Neural cell (in vitro differentiated cells): Measurements from ENCODE around the gene CCL28. TPM values are rescaled to one million over a fixed set of nuclear protein-coding genes. Genes with fewer than 3 reads are reported as not detected.

ENCODE experiments used
- H2AFZ ChIP-seq: fragments of 200-600, 300-800 bp; sonication (generic), shearing (Covaris generic); 2 replicates; pipeline ENCODE4 v1.6.0; 2014; ENCODE audit warnings: low read depth, mild to moderate bottlenecking, antibody characterized with exemption, low read length, moderate library complexity
- H3F3A ChIP-seq: fragments of 200-600 bp; shearing (Covaris generic); 2 replicates; pipeline ENCODE4 v1.6.1; 2016; ENCODE audit warnings: mild to moderate bottlenecking, moderate library complexity, mixed read lengths, antibody characterized with exemption, low read length; ENCODE audit not compliant: insufficient read depth, poor library complexity, severe bottlenecking
- H3K27ac ChIP-seq: fragments of 200-600, 300-800 bp; sonication (generic), shearing (Covaris generic); 2 replicates; pipeline ENCODE4 v1.5.1; 2014; ENCODE audit warnings: mild to moderate bottlenecking, low read length, moderate library complexity
- H3K27me3 ChIP-seq: fragments of 300-800, 200-600 bp; sonication (generic), shearing (Covaris generic); 2 replicates; pipeline ENCODE4 v1.6.0; 2014; ENCODE audit warnings: mild to moderate bottlenecking, low read depth, low read length, moderate library complexity; ENCODE audit not compliant: insufficient read depth
- H3K36me3 ChIP-seq: fragments of 300-800, 200-600 bp; sonication (generic), shearing (Covaris generic); 2 replicates; pipeline ENCODE4 v1.5.1; 2014; ENCODE audit warnings: mild to moderate bottlenecking, antibody characterized with exemption, low read length, moderate library complexity; ENCODE audit not compliant: insufficient read depth
- H3K4me2 ChIP-seq: fragments of 300-800, 200-600 bp; sonication (generic), shearing (Covaris generic); 2 replicates; pipeline ENCODE4 v1.6.0; 2014; ENCODE audit warnings: mild to moderate bottlenecking, low read length
- H3K4me3 ChIP-seq: fragments of 300-800, 200-600 bp; sonication (generic), shearing (Covaris generic); 2 replicates; pipeline ENCODE4 v1.5.1; 2014; ENCODE audit warnings: mild to moderate bottlenecking, low read length, moderate library complexity
- H3K79me2 ChIP-seq: fragments of 200-600 bp; shearing (Covaris generic); replicated peaks from 2 replicates; pipeline ENCODE4 v1.6.0; 2014; ENCODE audit warnings: mild to moderate bottlenecking, low read length, moderate library complexity; ENCODE audit not compliant: insufficient read depth
- H3K9ac ChIP-seq: fragments of 300-800, 200-600 bp; sonication (generic), shearing (Covaris generic); 2 replicates; pipeline ENCODE4 v1.6.1; 2016; ENCODE audit warnings: mild to moderate bottlenecking, low read length, mixed read lengths
- H3K9me2 ChIP-seq: fragments of 200-600 bp; shearing (Covaris generic); 2 replicates; pipeline ENCODE4 v1.6.1; 2016; ENCODE audit warnings: mild to moderate bottlenecking, low read length, mixed read lengths; ENCODE audit not compliant: insufficient read depth
- H3K9me3 ChIP-seq: fragments of 200-600, 300-800 bp; sonication (generic), shearing (Covaris generic); 2 replicates; pipeline ENCODE4 v1.6.1; 2016; ENCODE audit warnings: mild to moderate bottlenecking, mixed run types, low read length, moderate library complexity, mixed read lengths
- H4K20me1 ChIP-seq: fragments of 200-600 bp; shearing (Covaris generic); 2 replicates; pipeline ENCODE4 v1.6.1; 2016; ENCODE audit warnings: mild to moderate bottlenecking, mixed run types; ENCODE audit not compliant: insufficient read depth
- CTCF ChIP-seq: fragments of 450-650 bp; IDR thresholded peaks from 2 replicates; pipeline ENCODE4 v1.5.1; 2014; ENCODE audit warnings: antibody characterized with exemption, mild to moderate bottlenecking, moderate library complexity; ENCODE audit not compliant: poor library complexity, severe bottlenecking
- EP300 ChIP-seq: fragments of 450-650 bp; conservative IDR thresholded peaks from 2 replicates; pipeline ENCODE4 v1.6.1; 2014; ENCODE audit warnings: antibody characterized with exemption, mild to moderate bottlenecking, moderate library complexity; ENCODE audit not compliant: poor library complexity, severe bottlenecking
- EZH2 ChIP-seq: fragments of 200-600, 300-800 bp; shearing (Covaris generic), sonication (generic); IDR thresholded peaks from 2 replicates; pipeline ENCODE4 v1.6.1; 2014; ENCODE audit warnings: antibody characterized with exemption, low read length, borderline replicate concordance, mild to moderate bottlenecking; ENCODE audit not compliant: insufficient read depth, poor library complexity, severe bottlenecking
- MXI1 ChIP-seq: fragments of 450-650 bp; conservative IDR thresholded peaks from 2 replicates; pipeline ENCODE4 v1.6.1; 2014; ENCODE audit warnings: antibody characterized with exemption, mild to moderate bottlenecking; ENCODE audit not compliant: poor library complexity, severe bottlenecking
- POLR2AphosphoS5 ChIP-seq: IDR thresholded peaks from 2 replicates; pipeline ENCODE4 v1.6.1; 2012
- RAD21 ChIP-seq: fragments of 450-650 bp; conservative IDR thresholded peaks from 2 replicates; pipeline ENCODE4 v1.6.1; 2014; ENCODE audit warnings: antibody characterized with exemption, mild to moderate bottlenecking, moderate library complexity
- REST ChIP-seq: IDR thresholded peaks from 2 replicates; pipeline ENCODE4 v1.6.1; 2012; ENCODE audit warnings: borderline replicate concordance
- SMC3 ChIP-seq: fragments of 450-650 bp; conservative IDR thresholded peaks from 2 replicates; pipeline ENCODE4 v1.6.1; 2014; ENCODE audit warnings: antibody characterized with exemption, mild to moderate bottlenecking, moderate library complexity; ENCODE audit not compliant: poor library complexity
- TAF1 ChIP-seq: IDR thresholded peaks from 2 replicates; pipeline ENCODE4 v1.6.1; 2012; ENCODE audit warnings: low read depth
- polyA plus RNA-seq: library from polyadenylated mRNA; depleted of rRNA; stranded (reverse); fragments of >200 nt; gene quantifications from 2 replicates; pipeline ENCODE4 v1.2.3, GENCODE V29; 2014

Gene CCL28
- polyA plus RNA-seq, 1 donor from 2014 or later: not detected

DNA sequence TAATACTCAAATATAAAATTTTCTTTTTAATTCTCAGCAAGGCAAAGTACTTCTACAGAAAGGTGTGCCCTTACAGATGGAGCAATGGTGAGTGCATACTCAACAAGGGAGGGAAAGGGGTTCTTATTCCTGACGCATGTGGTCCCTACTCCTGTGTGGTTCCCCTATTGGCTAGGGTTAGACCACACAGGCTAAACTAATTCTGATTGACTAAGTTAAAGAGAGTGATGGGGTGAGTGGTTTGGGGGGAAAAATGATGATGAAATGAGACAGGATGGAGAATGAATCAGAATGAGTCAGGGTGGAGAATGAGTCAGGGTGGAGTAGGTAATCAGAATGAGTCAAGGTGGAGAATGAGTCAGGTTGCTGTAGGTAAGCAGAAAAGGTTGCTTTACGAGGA lies 76.0 kb downstream of the CCL28 start:
- Histone ChIP-seq H3K27ac (no peak overlapping the region), H3K27me3 (no peaks in the 10 kb centered on the region), H3K79me2 (no peaks in the 10 kb centered on the region), H3K4me2 (no peak overlapping the region), H3K4me3 (no peak overlapping the region), H3F3A (no peaks in the 10 kb centered on the region), H4K20me1 (no peaks in the 10 kb centered on the region), H3K9me3 (no peaks in the 10 kb centered on the region), H3K9me2 (no peaks in the 10 kb centered on the region), H3K9ac (no peak overlapping the region), H3K36me3 (no peaks in the 10 kb centered on the region), H2AFZ (no peak overlapping the region)
- no peak for TF ChIP-seq CTCF
- TF ChIP-seq RAD21: no peak

DNA sequence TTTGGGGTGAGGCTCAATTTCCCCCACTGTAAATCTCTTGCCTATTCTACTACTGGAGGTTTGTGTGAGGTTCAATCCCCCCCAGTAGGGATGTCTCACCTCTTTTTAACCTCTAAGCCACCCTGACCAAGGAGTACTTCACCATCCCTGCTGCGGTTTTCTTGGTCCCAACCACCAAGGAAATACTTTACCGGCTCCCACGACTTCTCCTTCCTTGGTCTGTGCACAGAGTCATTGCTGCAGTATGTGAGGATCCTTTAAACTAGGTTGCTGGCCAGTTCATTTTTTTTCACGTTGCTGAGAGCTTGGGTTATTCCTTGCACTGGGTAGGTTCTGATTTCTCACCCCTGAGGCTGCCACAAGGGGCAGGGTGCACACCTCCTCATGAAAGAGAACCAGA lies 76.5 kb downstream of the CCL28 start:
- Histone ChIP-seq H3K9me3 (no peaks in the 10 kb centered on the region), H3K4me2 (no peak overlapping the region), H3K27me3 (no peaks in the 10 kb centered on the region), H3K9me2 (no peaks in the 10 kb centered on the region), H3K4me3 (no peak overlapping the region), H3K79me2 (no peaks in the 10 kb centered on the region), H2AFZ (no peak overlapping the region), H4K20me1 (no peaks in the 10 kb centered on the region), H3K9ac (no peak overlapping the region), H3F3A (no peaks in the 10 kb centered on the region), H3K36me3 (no peaks in the 10 kb centered on the region), H3K27ac (no peak overlapping the region)
- TF ChIP-seq REST: no peak
- TF ChIP-seq EP300: no peak
- no peak for TF ChIP-seq SMC3
- TF ChIP-seq TAF1: no peak
- TF ChIP-seq RAD21: no peak
- TF ChIP-seq POLR2AphosphoS5: no peak
- TF ChIP-seq EZH2: no peak
- no peak for TF ChIP-seq MXI1
- no peak for TF ChIP-seq CTCF
